K562 (cell line): ENCODE measurements around the gene HPDL. TPM values are rescaled to one million over a fixed set of nuclear protein-coding genes. Genes with fewer than 3 reads are reported as not detected.
A peak's percentile ranks its signal among the peaks of the same experiment; 100 is the strongest.

Source experiments
- ARID4B ChIP-seq: sonication (generic); formaldehyde crosslinking; IDR thresholded peaks from 2 replicates; pipeline ENCODE4 v1.8.0; 2022; ENCODE audit warnings: mild to moderate bottlenecking, missing genetic modification reagents
- CCNT2 ChIP-seq: IDR thresholded peaks from 2 replicates; pipeline ENCODE4 v1.6.1; 2011; ENCODE audit warnings: borderline replicate concordance, low read depth, mild to moderate bottlenecking, moderate library complexity, mixed read lengths, low read length; ENCODE audit not compliant: insufficient read length; ENCODE audit errors: extremely low read depth
- KLF1 ChIP-seq: fragments of 450-650 bp; IDR thresholded peaks from 2 replicates; pipeline ENCODE4 v1.6.1; 2016; ENCODE audit warnings: missing genetic modification characterization, missing compliant biosample characterization
- MTA1 ChIP-seq: fragments of 450-650 bp; IDR thresholded peaks from 2 replicates; pipeline ENCODE4 v1.6.1; 2017; ENCODE audit warnings: borderline replicate concordance
- NR2F6 ChIP-seq: fragments of 450-650 bp; formaldehyde crosslinking; IDR thresholded peaks from 2 replicates; pipeline ENCODE4 v1.4.0; 2020; ENCODE audit warnings: mild to moderate bottlenecking
- POLR3A ChIP-seq: IDR thresholded peaks from 2 replicates; pipeline ENCODE4 v1.6.1; 2011; ENCODE audit warnings: borderline replicate concordance, mild to moderate bottlenecking, moderate library complexity; ENCODE audit not compliant: insufficient read length, insufficient read depth; ENCODE audit errors: extremely low read depth
- SMAD1 ChIP-seq: fragments of 150-350 bp; IDR thresholded peaks from 2 replicates; pipeline ENCODE4 v1.6.1; 2014; ENCODE audit warnings: low read length, low read depth; ENCODE audit not compliant: partially characterized antibody
- SREBF1 ChIP-seq: fragments of 150-350 bp; IDR thresholded peaks from 2 replicates; pipeline ENCODE4 v1.6.1; 2014; ENCODE audit warnings: antibody characterized with exemption, low read depth, low read length, borderline replicate concordance
- STAT5A ChIP-seq: IDR thresholded peaks from 2 replicates; pipeline ENCODE4 v1.6.1; 2012; ENCODE audit warnings: low read length, inconsistent platforms, borderline replicate concordance
- TSHZ1 ChIP-seq: fragments of 250-450 bp; sonication (Bioruptor Pico); IDR thresholded peaks from 2 replicates; pipeline ENCODE4 v1.4.0; 2020; ENCODE audit warnings: mild to moderate bottlenecking, moderate library complexity
- ZNF140 ChIP-seq: fragments of 250-450 bp; sonication (Bioruptor Pico); IDR thresholded peaks from 2 replicates; pipeline ENCODE4 v1.8.0; 2021; ENCODE audit warnings: moderate library complexity, mild to moderate bottlenecking, inconsistent platforms
- polyA plus RNA-seq, 8 experiments: library from polyadenylated mRNA; depleted of rRNA in 4 of 8; stranded (reverse) in 5 of 8; unstranded in 3 of 8; fragments of >200 nt; fragmentation: Nextera tagmentation in 2 of 8; fragmentation: Illumina TruSeq in 1 of 8; extraction: Ambion mirVana in 2 of 8; extraction: Trizol in 1 of 8; gene quantifications; 2 replicates each; pipeline versions ENCODE4 v1.2.1 to v1.2.3, GENCODE V29; 2011 to 2014; ENCODE audit warnings: inconsistent platforms in 1 of 8, missing spikeins in 1 of 8
- total RNA-seq, 7 experiments: library from RNA; depleted of rRNA in 6 of 7; stranded (reverse); fragments of >200 nt in 6 of 7; fragmentation: Illumina TruSeq in 2 of 7; extraction: Trizol in 2 of 7; gene quantifications; 2 replicates each; pipeline versions ENCODE4 v1.2.1 to v1.2.3, GENCODE V29; 2011 to 2021; ENCODE audit warnings: low replicate concordance in 1 of 7
- TF ChIP-seq, protein P1 (sequence below), 2 experiments: fragments of 150-350 bp in 1 of 2; IDR thresholded peaks; 2 replicates each; pipeline ENCODE4 v1.6.1; 2012 to 2016; ENCODE audit warnings: low read depth in 2 of 2, low read length in 2 of 2, mild to moderate bottlenecking in 1 of 2, moderate library complexity in 1 of 2
- TF ChIP-seq, protein P2 (sequence below): IDR thresholded peaks from 2 replicates; pipeline ENCODE4 v1.6.1; 2014; ENCODE audit warnings: antibody characterized with exemption

The HPDL gene
- total and polyA plus RNA-seq, 9 of the 15 experiments (the other 6 are each of a cell fraction or from before 2014, with no cell fraction given) = not detected

DNA sequence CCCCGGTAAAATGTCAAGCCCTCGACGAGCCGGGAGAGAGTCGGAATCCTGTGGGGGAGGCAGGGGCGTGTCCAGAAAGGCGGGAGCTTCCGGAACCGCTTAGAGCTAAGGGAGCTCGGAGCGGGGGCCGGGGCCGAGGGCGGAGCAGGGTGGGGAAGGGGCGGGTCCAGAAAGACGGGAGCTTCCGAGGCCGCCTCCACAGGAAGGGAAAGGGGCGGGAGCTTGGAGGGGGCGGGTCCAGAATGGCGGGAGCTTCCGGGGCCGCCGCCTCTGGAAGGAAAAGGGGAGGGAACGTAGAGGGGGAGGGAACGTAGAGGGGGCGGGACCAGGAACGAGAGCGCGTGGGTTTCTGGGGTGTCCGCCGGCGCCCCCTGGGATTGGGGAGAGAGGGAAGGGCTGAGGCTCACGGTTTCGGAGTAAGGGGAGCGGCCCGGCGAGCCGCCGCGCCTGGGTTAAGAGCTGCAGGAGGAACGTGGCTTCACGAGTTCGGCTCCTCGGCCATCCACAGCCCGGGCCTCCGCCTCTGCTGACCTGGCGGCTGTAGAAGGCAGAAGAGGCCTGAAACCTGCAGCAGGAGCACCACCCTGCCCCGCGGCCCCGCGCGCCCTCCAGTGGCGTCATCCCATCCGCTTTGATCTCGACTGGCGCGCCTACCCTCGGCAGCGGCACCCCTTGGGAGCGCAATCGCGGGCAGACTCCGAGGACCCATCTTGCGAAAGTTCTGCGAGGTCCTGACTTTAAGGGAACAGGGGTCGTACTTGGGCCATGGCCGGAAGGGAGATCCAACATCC is 23.0 kb upstream of the HPDL start (continued):
- TF ChIP-seq, protein P1, sequence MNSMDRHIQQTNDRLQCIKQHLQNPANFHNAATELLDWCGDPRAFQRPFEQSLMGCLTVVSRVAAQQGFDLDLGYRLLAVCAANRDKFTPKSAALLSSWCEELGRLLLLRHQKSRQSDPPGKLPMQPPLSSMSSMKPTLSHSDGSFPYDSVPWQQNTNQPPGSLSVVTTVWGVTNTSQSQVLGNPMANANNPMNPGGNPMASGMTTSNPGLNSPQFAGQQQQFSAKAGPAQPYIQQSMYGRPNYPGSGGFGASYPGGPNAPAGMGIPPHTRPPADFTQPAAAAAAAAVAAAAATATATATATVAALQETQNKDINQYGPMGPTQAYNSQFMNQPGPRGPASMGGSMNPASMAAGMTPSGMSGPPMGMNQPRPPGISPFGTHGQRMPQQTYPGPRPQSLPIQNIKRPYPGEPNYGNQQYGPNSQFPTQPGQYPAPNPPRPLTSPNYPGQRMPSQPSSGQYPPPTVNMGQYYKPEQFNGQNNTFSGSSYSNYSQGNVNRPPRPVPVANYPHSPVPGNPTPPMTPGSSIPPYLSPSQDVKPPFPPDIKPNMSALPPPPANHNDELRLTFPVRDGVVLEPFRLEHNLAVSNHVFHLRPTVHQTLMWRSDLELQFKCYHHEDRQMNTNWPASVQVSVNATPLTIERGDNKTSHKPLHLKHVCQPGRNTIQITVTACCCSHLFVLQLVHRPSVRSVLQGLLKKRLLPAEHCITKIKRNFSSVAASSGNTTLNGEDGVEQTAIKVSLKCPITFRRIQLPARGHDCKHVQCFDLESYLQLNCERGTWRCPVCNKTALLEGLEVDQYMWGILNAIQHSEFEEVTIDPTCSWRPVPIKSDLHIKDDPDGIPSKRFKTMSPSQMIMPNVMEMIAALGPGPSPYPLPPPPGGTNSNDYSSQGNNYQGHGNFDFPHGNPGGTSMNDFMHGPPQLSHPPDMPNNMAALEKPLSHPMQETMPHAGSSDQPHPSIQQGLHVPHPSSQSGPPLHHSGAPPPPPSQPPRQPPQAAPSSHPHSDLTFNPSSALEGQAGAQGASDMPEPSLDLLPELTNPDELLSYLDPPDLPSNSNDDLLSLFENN (IDR thresholded peaks at IDR 0.05; ENCODE audit: low read depth in 2 of 2, low read length in 2 of 2) = no peak
- TF ChIP-seq POLR3A (no peak), ARID4B (peak; percentile 81), NR2F6 (CRISPR knock-in tag) (no peak), MTA1 (peak; percentile 70), SMAD1 (no peak), KLF1 (tag) (peak; percentile 11), STAT5A (no peak), CCNT2 (peak; percentile 73), SREBF1 (peak; percentile 40; the same call in 1 of the 2 replicates), ZNF140 (CRISPR knock-in tag) (no peak), TSHZ1 (CRISPR knock-in tag) (no peak)
- TF ChIP-seq, protein P2, sequence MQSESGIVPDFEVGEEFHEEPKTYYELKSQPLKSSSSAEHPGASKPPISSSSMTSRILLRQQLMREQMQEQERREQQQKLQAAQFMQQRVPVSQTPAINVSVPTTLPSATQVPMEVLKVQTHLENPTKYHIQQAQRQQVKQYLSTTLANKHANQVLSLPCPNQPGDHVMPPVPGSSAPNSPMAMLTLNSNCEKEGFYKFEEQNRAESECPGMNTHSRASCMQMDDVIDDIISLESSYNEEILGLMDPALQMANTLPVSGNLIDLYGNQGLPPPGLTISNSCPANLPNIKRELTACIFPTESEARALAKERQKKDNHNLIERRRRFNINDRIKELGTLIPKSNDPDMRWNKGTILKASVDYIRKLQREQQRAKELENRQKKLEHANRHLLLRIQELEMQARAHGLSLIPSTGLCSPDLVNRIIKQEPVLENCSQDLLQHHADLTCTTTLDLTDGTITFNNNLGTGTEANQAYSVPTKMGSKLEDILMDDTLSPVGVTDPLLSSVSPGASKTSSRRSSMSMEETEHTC = no peak
